Measurements from ENCODE around the gene RHNO1.

DNA sequence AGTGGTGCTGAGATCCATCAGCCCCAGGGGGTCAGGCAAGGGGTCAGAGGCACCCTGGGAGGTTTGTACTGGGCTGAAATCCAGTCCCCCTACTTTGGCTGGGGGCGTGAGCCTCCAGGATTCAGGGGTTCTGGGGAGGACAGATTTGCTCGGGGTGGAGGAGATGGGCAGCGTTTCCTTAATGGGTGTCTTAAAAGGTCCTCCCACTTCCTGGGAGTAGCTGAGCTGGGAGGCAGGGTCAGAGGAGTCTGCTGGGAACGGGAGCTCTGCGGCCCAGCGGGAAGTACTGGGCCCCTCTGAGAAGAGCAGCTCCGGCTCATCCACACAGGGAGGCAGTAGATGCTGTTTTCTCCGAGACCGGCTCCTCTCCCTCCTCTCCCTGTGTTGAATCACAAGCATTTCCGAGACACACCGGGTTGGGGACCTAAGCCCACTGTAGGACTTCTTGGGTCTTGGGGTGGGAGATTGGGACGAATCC, 18.0 kb upstream of the RHNO1 start:
- TF ChIP-seq, protein P1, sequence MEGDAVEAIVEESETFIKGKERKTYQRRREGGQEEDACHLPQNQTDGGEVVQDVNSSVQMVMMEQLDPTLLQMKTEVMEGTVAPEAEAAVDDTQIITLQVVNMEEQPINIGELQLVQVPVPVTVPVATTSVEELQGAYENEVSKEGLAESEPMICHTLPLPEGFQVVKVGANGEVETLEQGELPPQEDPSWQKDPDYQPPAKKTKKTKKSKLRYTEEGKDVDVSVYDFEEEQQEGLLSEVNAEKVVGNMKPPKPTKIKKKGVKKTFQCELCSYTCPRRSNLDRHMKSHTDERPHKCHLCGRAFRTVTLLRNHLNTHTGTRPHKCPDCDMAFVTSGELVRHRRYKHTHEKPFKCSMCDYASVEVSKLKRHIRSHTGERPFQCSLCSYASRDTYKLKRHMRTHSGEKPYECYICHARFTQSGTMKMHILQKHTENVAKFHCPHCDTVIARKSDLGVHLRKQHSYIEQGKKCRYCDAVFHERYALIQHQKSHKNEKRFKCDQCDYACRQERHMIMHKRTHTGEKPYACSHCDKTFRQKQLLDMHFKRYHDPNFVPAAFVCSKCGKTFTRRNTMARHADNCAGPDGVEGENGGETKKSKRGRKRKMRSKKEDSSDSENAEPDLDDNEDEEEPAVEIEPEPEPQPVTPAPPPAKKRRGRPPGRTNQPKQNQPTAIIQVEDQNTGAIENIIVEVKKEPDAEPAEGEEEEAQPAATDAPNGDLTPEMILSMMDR (IDR thresholded peaks at IDR 0.05): no peak
- TF ChIP-seq POLR2A (IDR thresholded peaks at IDR 0.05): no peak

All from lower leg skin (tissue), 3 donors.